IPS DF 4.7 (cell line): ENCODE data around the gene ZBTB1.
"Not testable (repeated sequence)": the region's sequence is repeated elsewhere in the genome, so short reads cannot be mapped to it uniquely, and the experiment has no call there.

ENCODE experiments used
- DNase-seq: peaks from one replicate; pipeline ENCODE4 v3.0.0-alpha.2; 2013; ENCODE audit warnings: low spot score; ENCODE audit errors: extremely low read depth

Gene ZBTB1

DNA sequence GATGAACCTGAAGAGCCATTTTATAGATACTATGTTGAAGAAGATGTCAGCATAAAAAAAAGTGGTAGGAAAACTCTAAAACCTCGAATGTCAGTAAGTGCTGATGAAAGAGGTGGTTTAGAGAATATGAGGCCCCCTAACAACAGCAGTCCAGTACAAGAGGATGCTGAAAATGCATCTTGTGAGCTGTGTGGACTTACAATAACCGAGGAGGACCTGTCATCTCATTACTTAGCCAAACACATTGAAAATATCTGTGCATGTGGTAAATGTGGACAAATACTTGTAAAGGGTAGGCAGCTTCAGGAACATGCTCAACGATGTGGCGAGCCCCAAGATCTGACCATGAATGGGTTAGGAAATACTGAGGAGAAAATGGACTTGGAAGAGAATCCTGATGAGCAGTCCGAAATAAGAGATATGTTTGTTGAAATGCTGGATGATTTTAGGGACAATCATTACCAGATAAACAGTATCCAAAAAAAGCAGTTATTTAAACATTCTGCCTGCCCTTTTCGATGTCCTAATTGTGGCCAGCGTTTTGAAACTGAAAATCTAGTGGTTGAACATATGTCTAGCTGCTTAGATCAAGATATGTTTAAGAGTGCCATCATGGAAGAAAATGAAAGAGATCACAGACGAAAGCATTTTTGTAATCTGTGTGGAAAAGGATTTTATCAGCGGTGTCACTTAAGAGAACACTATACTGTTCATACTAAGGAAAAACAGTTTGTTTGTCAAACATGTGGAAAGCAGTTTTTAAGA lies 18.2 kb downstream of the ZBTB1 start:
- no peak for DNase-seq

DNA sequence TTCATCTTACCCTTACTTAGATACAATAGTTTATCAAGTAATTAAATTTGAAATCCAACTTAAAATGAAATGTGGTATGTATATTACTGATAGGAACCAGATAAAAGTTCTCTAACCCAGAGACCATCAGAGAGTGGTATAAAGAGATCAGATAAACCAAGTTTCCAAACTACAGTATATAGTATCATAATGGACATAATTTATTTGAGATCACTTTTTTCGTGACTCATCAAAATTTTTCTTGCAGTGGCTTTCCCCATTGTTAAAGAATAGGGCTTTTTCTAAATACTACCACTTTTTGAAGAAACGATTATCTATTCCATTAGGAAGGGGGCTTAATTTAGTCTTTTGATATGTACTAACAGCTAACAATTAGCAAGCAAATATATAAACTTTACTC lies 20.8 kb downstream of the ZBTB1 start:
- DNase-seq, result no peak

DNA sequence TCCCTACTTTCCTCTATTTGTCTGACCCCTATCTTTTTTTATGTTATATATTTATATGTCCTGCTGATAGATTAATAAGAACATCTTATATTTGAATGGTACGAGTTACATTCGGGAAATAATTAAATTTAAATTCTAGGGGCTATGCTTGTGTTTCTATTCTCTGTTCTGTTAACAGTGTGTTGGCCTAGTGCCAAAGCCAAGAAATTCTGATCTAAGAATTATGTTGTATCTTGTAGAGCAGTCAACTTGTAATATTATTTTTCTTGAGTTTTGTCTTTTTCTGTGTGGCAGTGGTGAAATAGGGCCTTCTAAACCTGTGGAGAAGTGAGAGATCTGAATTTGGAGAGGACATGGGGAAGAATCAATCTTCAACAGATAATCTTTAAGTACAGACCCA lies 27.0 kb downstream of the ZBTB1 start:
- no peak for DNase-seq

DNA sequence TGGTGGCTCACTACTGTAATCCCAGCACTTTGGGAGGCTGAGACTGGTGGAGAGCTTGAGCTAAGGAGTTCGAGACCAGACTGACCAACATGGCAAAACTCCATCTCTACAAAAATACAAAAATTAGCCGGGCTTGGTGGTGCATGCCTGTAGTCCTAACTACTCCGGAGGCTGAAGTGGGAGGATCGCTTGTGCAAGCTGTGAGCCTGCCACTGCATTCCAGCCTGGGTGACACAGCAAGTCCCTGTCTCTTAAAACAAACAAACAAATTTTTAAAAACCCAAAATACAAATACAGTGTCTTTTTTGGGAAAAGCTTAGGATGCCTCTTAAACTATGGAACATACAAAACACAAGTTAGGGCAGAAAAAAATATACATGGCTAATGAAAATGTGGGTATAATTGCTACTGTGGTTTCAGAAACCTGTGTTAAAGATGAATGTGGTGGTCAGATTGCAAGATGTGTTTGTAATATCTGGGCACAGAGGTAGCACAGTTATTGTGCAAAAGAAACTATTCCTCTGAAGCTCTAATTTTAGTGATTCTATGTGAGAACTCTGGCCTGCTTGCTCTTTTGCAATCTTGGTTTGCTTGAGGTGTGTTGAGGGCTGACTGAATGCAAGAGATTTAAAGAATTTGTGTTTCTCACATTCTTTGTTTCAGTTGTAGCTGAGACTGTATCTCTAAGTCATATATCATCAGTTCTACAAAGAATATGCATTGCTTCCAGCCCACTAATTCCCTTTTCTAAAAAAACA lies 32.1 kb downstream of the ZBTB1 start:
- no peak for DNase-seq

DNA sequence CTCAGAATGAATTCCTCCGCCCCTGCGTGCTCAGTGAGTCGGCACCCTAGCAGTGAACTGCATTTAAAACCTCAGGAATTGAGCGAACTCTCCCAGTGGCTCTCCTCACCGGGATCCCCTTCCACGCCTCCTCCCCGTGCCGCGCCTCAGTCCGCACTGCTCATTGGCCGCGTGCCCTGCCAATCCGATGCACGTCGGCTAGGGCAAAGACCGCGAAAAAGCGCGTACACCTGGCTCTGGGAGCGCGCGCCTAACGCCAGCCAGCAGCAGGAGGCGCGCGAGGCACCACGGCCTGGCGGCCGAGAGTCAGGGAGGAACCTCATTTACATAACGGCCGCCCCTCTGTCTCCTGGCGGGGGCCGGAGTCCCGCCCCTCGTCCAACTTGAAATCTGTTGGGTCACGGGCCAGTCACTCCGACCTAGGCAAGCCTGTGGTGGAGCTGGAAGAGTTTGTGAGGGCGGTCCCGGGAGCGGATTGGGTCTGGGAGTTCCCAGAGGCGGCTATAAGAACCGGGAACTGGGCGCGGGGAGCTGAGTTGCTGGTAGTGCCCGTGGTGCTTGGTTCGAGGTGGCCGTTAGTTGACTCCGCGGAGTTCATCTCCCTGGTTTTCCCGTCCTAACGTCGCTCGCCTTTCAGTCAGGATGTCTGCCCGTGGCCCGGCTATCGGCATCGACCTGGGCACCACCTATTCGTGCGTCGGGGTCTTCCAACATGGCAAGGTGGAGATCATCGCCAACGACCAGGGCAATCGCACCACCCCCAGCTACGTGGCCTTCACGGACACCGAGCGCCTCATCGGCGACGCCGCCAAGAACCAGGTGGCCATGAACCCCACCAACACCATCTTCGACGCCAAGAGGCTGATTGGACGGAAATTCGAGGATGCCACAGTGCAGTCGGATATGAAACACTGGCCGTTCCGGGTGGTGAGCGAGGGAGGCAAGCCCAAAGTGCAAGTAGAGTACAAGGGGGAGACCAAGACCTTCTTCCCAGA lies 35.9 kb downstream of the ZBTB1 start, which contains the start of gene HSPA2:
Gene HSPA2 (plus strand): TSS at position 534 of the 995 bp plus-strand sequence. CDS start 109 bp downstream, at position 643.
- peak; percentile 93 for DNase-seq

DNA sequence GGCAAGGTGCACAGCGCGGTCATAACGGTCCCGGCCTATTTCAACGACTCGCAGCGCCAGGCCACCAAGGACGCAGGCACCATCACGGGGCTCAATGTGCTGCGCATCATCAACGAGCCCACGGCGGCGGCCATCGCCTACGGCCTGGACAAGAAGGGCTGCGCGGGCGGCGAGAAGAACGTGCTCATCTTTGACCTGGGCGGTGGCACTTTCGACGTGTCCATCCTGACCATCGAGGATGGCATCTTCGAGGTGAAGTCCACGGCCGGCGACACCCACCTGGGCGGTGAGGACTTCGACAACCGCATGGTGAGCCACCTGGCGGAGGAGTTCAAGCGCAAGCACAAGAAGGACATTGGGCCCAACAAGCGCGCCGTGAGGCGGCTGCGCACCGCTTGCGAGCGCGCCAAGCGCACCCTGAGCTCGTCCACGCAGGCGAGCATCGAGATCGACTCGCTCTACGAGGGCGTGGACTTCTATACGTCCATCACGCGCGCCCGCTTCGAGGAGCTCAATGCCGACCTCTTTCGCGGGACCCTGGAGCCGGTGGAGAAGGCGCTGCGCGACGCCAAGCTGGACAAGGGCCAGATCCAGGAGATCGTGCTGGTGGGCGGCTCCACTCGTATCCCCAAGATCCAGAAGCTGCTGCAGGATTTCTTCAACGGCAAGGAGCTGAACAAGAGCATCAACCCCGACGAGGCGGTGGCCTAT lies 36.8 kb downstream of the ZBTB1 start:
- no peak for DNase-seq

DNA sequence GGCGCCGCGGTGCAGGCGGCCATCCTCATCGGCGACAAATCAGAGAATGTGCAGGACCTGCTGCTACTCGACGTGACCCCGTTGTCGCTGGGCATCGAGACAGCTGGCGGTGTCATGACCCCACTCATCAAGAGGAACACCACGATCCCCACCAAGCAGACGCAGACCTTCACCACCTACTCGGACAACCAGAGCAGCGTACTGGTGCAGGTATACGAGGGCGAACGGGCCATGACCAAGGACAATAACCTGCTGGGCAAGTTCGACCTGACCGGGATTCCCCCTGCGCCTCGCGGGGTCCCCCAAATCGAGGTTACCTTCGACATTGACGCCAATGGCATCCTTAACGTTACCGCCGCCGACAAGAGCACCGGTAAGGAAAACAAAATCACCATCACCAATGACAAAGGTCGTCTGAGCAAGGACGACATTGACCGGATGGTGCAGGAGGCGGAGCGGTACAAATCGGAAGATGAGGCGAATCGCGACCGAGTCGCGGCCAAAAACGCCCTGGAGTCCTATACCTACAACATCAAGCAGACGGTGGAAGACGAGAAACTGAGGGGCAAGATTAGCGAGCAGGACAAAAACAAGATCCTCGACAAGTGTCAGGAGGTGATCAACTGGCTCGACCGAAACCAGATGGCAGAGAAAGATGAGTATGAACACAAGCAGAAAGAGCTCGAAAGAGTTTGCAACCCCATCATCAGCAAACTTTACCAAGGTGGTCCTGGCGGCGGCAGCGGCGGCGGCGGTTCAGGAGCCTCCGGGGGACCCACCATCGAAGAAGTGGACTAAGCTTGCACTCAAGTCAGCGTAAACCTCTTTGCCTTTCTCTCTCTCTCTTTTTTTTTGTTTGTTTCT lies 37.6 kb downstream of the ZBTB1 start:
- no peak for DNase-seq

DNA sequence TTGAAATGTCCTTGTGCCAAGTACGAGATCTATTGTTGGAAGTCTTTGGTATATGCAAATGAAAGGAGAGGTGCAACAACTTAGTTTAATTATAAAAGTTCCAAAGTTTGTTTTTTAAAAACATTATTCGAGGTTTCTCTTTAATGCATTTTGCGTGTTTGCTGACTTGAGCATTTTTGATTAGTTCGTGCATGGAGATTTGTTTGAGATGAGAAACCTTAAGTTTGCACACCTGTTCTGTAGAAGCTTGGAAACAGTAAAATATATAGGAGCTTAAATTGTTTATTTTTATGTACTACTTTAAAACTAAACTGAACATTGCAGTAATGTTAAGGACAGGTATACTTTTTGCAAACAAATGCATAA lies 38.2 kb downstream of the ZBTB1 start:
- no peak for DNase-seq

DNA sequence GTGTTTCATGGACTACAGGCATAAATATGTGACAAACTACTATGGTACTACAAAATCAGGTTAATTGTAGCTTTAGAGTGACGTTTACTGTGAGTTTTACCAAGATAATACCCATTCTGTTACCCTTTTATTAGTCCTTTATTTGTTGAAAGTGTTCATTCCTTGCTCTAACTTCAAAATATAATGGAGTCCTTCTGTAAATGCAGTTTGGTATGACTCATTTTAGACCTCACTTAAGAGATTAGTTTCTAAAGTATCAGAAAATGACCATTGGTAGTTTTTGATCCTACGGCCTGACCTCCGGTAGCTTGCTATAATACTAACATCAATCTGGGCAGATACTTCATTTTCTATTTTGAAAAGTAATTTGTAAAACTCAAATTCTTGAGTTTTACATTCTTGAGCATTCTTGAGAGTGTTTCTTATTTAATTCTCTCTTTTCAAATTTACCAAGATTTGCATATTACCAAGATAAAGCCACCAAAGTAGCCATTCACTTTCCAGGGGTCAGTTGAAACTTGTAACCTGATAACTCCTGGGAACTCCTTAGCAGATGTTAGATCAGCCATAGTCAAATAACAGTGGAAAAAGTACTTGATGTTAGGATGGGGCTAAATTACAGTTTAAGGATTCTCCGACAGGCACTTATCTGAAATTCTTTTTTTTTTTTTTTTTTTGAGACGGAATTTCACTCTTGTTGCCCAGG lies 40.2 kb downstream of the ZBTB1 start:
- no peak for DNase-seq

DNA sequence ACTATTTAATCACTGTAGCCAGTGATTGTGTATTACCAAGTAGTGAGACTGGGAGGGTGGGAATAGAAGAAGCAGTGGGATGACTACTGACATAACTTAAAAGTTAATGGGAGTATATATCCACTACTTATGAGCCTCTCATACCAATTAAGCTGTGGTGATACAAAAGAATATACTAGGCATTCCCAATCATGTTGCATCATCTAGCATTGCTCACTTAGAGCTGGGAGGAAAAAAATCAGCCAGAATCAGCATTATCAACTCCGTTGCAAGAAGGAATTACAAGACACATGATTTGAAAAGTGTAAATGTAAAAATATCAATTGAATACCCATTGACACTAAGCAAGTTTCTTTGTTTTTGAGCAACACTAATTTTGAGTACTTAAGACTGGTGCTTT lies 44.4 kb downstream of the ZBTB1 start:
- DNase-seq, result no peak

DNA sequence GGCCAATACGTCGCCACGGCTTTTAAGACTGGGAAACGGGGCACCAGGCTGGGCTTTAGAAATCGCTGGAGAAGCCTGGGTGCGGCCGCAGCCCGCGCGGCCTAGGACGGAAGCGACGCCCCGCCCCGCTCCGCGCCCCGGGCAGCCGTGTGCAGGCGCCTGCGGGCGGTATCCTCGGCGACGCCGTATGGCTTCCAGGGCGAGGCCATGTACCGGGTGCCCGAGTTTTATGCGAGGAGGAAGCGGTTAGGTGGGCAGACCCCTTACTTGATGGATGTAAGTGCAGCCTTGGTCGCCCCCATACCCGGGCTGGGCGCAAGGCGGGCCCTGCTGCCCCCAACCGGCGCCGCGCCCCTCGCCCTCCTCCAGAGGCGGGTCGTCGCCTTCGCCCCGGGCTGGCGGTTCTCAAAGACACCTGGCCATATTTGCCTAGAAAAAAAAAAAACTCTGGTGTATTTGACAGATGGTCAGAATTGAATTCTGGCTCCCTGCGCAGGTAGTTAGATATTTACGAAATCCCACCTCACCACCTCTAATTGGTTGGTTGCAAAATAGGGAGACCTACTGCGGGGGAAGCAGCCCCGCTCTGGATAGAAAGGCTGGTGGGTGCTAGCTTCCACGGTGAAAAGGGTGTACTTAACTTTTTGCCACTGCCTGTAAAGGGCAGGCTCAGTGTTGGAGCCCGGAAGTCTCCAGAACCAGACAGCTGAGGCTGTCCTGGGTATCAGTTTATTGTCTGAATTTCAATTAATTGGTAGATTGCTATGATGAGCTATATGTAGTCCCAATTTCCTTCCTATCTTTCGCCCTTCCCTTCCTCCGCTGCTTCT lies 45.4 kb downstream of the ZBTB1 start, which contains the start of gene PPP1R36:
Gene PPP1R36 (plus strand): TSS at position 171 of the 830 bp plus-strand sequence. CDS start 37 bp downstream, at position 208.
- DNase-seq, result no peak

DNA sequence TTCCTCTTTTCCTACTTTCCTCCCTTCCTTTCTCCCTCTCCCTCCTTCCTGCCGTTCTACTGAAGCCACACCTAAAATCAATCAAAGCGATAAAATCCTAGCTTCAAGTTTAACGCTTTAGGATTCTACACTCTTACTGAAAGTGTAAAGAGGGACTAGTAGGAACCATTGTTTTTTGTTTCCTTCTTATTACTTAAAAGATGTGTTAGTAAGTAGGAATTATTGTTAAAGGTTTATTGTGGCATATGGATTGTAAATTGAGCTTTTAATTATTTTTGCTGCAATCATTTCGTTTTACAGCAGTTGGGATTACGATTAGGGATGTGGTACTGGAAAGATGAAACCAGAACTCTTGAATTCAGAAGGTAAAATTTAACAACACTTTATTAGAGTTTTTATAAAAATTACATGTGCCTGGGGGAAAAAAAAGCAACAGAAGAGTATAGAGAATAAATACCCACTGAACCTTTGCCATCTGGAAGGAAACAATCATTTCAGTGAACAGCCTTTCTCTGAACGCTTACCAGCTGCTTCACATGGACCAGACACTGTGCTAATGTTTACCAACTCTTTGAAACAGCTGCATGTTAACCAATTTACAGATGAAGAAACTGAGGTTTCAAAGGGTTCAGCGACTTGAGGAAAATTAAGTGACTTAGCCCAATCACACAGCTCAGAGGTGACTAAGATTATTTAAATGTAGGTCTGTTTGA lies 46.2 kb downstream of the ZBTB1 start:
- no peak for DNase-seq

DNA sequence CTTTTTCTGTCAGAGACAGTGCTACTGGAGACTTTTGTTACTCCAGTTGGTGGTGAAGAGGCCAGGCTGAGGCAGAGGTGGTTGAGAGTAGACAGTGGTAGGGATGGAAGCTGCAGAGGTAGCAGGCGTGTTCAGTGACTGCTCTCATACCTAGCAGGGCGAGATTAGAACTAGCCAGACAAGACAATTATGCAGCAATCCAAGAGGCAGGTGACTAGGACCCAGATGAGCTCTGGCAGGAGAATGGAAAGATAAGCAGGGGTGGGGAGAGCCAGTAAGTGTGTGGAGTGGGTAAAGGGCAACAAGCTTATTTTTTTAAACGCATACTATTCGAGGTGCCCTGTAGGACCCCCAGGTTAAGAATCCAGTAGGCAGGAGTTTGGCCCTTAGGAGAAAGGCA lies 50.0 kb downstream of the ZBTB1 start:
- no peak for DNase-seq

DNA sequence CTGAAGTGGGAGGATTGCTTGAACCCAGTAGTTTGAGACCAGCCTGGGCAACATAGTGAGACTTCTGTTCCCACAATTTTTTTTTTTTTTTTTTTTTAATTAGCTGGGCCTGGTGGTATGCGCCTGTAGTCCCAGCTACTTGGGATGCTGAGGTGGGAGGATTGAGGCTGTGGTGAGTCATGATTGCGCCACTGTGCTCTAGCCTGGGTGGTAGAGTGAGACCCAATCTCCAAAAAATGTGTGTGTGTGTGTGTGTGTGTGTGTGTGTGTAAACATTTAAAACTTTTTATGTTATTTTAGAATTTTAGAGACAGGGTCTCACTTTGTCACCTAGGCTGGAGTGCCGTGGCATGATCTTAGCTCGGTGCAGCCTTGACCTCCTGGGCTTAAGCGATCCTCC lies 52.0 kb downstream of the ZBTB1 start:
- no peak for DNase-seq

DNA sequence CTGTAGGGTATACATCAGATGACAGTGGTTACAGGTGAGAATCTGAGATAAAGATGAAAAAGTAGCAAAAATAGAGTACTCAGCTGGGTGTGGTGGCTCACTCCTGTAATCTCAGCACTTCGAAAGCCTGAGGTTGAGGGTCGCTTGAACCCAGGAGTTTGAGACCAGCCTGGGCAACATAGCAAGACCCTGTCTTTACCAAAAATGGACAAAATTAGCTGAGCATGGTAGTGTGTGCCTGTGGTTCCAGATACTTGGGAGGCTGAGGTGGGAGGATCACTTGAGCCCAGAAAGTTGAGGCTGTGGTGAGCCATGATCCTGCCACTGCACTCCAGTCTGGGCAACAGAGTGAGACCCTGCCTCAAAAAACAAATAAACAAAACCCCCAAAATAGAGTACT lies 53.6 kb downstream of the ZBTB1 start:
- DNase-seq, result not testable (repeated sequence)

DNA sequence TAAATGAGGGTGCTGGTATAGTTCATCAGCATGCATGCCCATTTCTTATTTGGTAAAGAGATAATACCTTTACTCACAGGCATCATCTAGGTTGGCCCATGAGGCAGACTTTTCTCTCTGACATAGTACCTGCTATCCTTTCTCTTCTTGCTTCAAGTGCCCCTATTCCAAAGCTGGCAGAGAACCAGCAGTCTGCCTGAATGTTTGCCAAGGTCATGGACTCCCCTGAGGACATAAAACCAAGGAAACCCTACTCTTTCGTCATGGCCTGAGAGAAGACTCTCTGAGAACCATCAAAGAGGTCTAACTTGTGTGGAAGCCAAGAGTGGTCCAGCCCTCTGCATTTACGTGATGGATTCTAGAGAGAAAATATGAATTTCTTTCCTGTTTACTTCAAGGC lies 57.1 kb downstream of the ZBTB1 start:
- no peak for DNase-seq

DNA sequence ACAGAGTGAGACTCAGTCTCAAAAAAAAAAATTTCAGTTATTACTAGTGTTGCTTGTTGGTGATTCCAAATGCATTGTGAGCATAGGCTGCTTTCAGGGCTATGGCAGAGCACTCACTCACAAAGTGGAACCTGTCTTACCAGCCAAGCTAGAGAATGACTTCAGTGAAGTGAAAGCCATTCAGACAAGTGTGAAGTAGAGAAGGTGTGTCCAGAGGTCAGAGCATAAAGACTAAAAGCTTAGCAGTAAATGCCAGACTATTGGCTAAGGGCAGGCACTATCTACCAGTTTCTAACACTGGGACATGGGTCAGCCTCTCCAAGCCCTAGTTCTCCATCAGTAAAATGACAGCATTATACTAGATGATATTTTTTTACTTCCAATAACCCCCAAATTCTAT lies 57.9 kb downstream of the ZBTB1 start:
- no peak for DNase-seq

DNA sequence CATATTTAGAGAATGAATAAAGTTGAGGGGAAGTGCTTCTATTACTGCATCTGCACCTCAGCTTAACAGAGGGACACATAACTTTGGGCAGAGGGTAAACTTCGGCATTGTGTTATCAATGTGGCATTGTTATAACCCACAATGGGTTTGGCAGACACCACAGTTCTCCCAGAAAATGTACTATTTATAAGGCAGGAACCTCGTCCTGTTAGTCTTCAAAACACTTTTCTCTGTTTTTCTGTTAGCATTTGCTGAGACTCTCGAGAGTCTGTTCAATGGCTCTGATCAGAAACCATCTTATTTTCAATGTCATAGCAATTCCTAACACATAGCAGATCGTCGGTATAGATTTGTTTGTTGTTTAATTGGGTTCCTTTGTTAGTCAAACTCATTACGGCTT lies 59.1 kb downstream of the ZBTB1 start:
- no peak for DNase-seq
